ENCODE results near the gene ZBTB6. TPM values are rescaled to one million over a fixed set of nuclear protein-coding genes. Genes with fewer than 3 reads are reported as not detected.

The ZBTB6 gene
- total and polyA plus RNA-seq, 4 experiments from 2014 or later, result 2.5 to 20.5 (median 11.5) TPM

DNA sequence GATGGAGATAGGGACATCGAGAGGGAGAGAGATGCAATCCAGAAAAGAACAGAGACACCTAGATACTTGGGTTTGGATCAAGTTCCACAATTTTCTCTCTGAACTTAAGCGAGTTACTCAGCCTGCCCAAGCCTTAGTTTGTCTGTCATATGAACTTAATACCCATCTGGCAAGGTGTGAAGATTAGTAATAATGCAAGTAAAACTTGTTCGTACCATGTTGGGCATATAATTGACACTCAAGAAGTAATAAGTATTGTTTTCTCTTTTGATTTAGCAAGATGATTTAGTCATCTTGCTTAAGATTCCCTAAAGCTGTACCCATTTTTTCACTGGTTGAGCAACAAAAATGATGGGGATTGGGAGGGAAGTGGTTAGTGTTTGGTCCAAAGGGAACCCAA is 35.2 kb upstream of the ZBTB6 start:
- Histone ChIP-seq H3K4me3 (ENCODE audit: low read length in 2 of 2) (no peak overlapping the region), H3K4me1 (ENCODE audit: insufficient read depth, low read length) (peaks cover 15% of the 10 kb centered on the region), H3K27ac (ENCODE audit: low read depth, low read length) (no peak overlapping the region), H3K27me3 (ENCODE audit: insufficient read depth, low read length) (no peaks in the 10 kb centered on the region), H3K9me3 (ENCODE audit: control insufficient read depth in 1 of 2, low read length in 2 of 2) (no peaks in the 10 kb centered on the region), H3K36me3 (ENCODE audit: insufficient read depth, low read length) (no peaks in the 10 kb centered on the region)
- Mint-ChIP-seq H3K36me3 (peaks cover 9 to 13% of the 10 kb centered on the region in 2 donors), H3K27me3 (no peaks in the 10 kb centered on the region), H3K9me3 (no peaks in the 10 kb centered on the region), H3K4me3 (peak overlapping the region in 2 of 8 donors; percentile 22 to 66), H3K4me1 (peaks cover 34 to 54% (median 38%) of the 10 kb centered on the region in 4 donors), H3K27ac (peak overlapping the region in 4 of 7 donors; percentile 33 to 74 (median 42))
- intact Hi-C loops (cut with micrococcal nuclease), result loop anchor here (10.0 kb wide), 1 partner anchor 316 kb away; the partner anchor contains the start of gene STRBP
- ChIA-PET CTCF (ENCODE audit: partially characterized antibody) (no interaction called here), POLR2A (ENCODE audit: partially characterized antibody) (no interaction called here)
- no peak for DNase-seq

DNA sequence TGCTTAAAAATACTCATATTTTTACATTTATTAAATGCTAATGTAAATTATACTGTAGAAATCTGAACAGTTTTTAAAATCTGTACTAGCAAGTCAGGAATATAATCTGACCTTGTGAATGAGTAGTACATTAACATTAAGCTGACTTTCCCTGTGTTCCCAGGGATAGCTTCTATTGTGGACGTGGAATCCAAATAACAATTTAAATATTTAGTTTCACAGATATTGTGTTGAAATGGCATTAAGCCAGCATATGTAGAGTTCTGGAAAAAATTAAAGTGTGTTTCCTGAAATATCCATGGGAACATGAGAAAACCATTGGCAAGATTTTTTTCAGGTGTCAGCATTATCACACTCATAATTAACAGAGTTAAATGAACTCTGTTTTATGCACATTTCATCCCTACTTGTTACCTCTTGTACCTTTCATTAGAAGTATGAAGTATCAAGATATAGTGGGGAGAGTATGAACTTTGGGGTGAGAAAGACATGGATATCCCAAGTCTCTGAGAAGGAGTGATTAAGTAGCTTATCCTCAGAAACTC is 33.4 kb upstream of the ZBTB6 start:
- peaks cover 30% of the 10 kb centered on the region for H3K4me1 ChIP-seq (ENCODE audit: insufficient read depth, low read length)
- H3K36me3 ChIP-seq (ENCODE audit: insufficient read depth, low read length), result no peaks in the 10 kb centered on the region
- Mint-ChIP-seq H3K27ac (no peak overlapping the region), H3K27me3 (no peaks in the 10 kb centered on the region), H3K4me1 (peaks cover 42 to 63% (median 44%) of the 10 kb centered on the region in 4 donors), H3K36me3 (peaks cover 9 to 13% of the 10 kb centered on the region in 2 donors), H3K9me3 (no peaks in the 10 kb centered on the region), H3K4me3 (no peak overlapping the region)
- H3K27ac ChIP-seq (ENCODE audit: low read depth, low read length), result no peak overlapping the region
- H3K9me3 ChIP-seq (ENCODE audit: control insufficient read depth in 1 of 2, low read length in 2 of 2), result no peaks in the 10 kb centered on the region
- H3K27me3 ChIP-seq (ENCODE audit: insufficient read depth, low read length), result no peaks in the 10 kb centered on the region
- POLR2A ChIA-PET (ENCODE audit: partially characterized antibody), result no interaction called here
- no peak for DNase-seq
- no peak overlapping the region for H3K4me3 ChIP-seq (ENCODE audit: low read length in 2 of 2)
- intact Hi-C loops (cut with micrococcal nuclease), result loop anchor here (10.0 kb wide), 1 partner anchor 318 kb away; the partner anchor contains the start of gene STRBP
- CTCF ChIA-PET (ENCODE audit: partially characterized antibody), result interaction anchor here (0.9 kb wide), 1 partner anchor 13 kb away, joined by 3 read pairs; no protein-coding TSS in a partner anchor

DNA sequence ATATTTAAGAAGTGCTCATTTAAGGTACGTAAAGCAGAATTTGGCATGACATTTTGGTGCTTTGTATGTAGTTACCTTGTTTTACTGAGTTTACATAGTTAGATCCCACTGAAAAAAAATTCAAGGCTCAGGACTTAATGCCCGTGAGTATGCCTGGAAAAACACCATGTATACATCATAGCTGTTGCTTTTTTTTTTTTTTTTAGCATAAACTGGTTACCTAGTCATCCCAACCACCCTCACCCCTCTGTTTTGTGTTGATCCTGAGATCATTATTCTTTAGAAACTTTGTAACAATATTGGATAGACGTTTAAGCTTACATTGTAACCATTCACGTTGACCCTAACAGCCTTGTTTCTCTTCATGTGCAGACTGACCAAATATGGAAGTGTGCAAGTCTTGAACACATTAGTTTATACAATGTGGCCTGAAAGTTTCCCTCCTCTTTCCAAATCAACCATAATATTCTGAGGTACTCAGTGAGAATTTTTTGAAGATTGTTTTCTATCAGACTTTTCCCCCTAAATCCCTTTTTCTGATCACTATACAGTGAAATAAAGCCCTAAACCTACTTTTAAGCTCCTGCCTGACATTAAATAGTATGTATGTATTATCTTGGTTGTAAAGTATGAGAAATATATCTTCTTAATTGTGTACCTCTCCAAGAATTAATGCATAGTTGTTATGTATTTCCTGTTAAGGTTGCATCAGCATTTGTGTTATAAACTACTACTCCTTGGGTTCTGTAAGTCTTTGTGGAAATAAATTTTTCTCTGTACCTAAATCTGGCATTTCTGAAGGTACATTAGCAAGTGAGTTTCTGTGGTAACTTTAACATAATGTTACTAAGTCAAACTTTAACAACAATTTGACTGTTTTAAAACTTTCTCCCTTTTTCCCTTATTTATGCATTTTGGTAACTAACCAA is 32.1 kb upstream of the ZBTB6 start:
- H3K27me3 ChIP-seq (ENCODE audit: insufficient read depth, low read length), result no peaks in the 10 kb centered on the region
- H3K9me3 ChIP-seq (ENCODE audit: control insufficient read depth in 1 of 2, low read length in 2 of 2), result no peaks in the 10 kb centered on the region
- no peaks in the 10 kb centered on the region for H3K36me3 ChIP-seq (ENCODE audit: insufficient read depth, low read length)
- Mint-ChIP-seq H3K9me3 (no peaks in the 10 kb centered on the region), H3K27me3 (no peaks in the 10 kb centered on the region), H3K36me3 (peaks cover 9 to 15% of the 10 kb centered on the region in 2 donors), H3K4me3 (peak overlapping the region in 1 of 8 donors; percentile 4), H3K4me1 (peaks cover 45 to 64% (median 48%) of the 10 kb centered on the region in 4 donors), H3K27ac (peak overlapping the region in 2 of 7 donors; percentile 3 to 7)
- no peak overlapping the region for H3K4me3 ChIP-seq (ENCODE audit: low read length in 2 of 2)
- DNase-seq, result no peak
- ChIA-PET CTCF (ENCODE audit: partially characterized antibody) (no interaction called here), POLR2A (ENCODE audit: partially characterized antibody) (interaction anchor here (1.3 kb wide), 1 partner anchor 128 kb away, joined by 3 read pairs; no protein-coding TSS in a partner anchor)
- intact Hi-C loops (cut with micrococcal nuclease), result loop anchor here (10.0 kb wide), 1 partner anchor 320 kb away; the partner anchor contains the start of gene STRBP
- H3K4me1 ChIP-seq (ENCODE audit: insufficient read depth, low read length), result peaks cover 37% of the 10 kb centered on the region
- H3K27ac ChIP-seq (ENCODE audit: low read depth, low read length), result no peak overlapping the region

DNA sequence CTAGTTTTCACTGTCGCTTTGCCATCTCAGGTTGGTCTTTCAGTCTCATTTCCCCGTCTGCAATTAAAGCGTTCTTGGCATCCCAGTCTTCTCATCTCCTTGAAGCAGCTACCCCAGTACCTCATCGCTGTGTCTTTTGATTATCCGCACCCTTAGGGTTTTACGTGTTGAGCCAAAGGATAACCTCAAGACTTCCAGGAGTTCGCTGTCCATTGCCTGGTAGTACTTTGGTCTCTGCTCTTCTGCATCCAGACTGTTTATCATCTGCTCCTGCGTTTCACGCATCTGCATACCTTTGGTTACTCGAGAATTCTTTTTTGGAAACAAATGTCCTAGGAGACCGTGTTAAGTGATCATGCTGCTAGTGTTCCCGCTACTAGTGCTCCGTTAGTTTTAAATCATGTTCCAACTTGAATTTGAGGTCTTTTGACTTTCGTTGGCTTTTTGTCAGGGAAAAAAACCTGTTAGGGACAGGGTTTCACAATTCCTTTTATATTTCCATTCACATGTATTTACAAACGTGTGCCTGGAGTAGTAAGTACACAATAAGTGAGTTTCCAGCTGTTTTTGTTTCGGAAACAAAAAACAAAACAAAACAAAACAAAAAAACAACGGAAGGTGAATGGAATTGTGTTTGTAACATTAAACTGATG is 28.6 kb upstream of the ZBTB6 start:
- no peaks in the 10 kb centered on the region for H3K27me3 ChIP-seq (ENCODE audit: insufficient read depth, low read length)
- H3K4me3 ChIP-seq (ENCODE audit: low read length in 2 of 2), result peak overlapping the region; percentile 80 to 88
- H3K27ac ChIP-seq (ENCODE audit: low read depth, low read length), result peak overlapping the region; percentile 86
- CTCF ChIA-PET (ENCODE audit: partially characterized antibody), result interaction anchor here (1.3 kb wide), 1 partner anchor 41 kb away, joined by 3 read pairs; no protein-coding TSS in a partner anchor
- H3K27ac Mint-ChIP-seq, result peak overlapping the region; percentile 91 to 98 (median 95)
- H3K4me1 Mint-ChIP-seq, result peaks cover 29 to 40% (median 34%) of the 10 kb centered on the region in 4 donors
- H3K36me3 Mint-ChIP-seq, result peaks cover 12 to 17% of the 10 kb centered on the region in 2 donors
- H3K36me3 ChIP-seq (ENCODE audit: insufficient read depth, low read length), result peaks cover 11% of the 10 kb centered on the region
- no peak for DNase-seq
- peak overlapping the region; percentile 89 to 98 (median 94) for H3K4me3 Mint-ChIP-seq
- no peaks in the 10 kb centered on the region for H3K9me3 Mint-ChIP-seq
- H3K27me3 Mint-ChIP-seq, result no peaks in the 10 kb centered on the region
- intact Hi-C loops (cut with micrococcal nuclease), result loop anchor here (10.0 kb wide), 1 partner anchor 323 kb away; the partner anchor contains the start of gene STRBP
- POLR2A ChIA-PET (ENCODE audit: partially characterized antibody), result interaction anchor here (0.6 to 3.8 kb wide), 13 partner anchors 8 to 113 kb away, joined by 3 to 53 read pairs (median 4); partner anchors contain the start of genes PDCL, RC3H2, ZBTB26 and ZBTB6
- peaks cover 26% of the 10 kb centered on the region for H3K4me1 ChIP-seq (ENCODE audit: insufficient read depth, low read length)
- H3K9me3 ChIP-seq (ENCODE audit: control insufficient read depth in 1 of 2, low read length in 2 of 2), result no peaks in the 10 kb centered on the region

DNA sequence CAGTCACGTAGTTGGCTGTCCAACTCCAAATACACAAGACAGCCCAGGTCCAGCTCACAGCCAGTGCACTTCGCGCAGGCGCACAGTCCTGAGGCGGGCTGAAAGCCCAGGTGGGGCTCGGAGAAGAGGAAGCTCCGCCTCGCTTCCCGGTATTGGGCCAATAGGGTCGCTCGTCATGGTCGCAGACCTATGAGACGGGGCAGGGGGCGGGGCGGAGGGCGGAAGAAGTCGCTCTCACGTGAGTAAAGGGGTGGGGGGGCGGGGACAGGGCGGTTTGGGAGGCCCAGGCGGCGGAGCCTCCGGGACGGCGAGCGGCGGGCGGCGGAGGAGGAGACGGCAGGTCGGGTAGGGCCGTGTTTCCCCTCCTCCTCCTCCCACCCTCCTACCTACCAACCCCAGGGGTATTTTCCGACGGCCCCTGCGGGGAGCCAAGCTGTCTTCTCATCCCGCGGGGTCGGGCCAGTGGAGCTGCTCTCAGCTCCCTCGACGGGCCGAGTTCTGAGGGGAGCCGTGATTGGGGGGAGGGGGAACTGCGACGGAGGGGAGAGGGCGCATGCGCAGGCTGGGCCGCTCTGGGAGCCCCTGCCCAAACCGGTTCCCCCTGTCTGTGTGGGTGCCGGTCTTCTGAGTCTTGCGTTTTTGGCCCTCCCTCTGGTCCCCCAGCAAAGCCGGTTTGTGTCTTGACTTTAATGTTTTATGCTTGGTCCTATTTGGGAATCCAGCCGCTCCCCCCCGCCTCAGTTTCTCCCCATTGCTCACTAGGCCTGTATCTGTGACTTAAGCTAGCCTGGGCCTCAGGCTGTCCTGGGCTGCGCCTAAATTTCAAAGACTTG is 27.8 kb upstream of the ZBTB6 start, which contains the start of gene RABGAP1:
Gene RABGAP1 (plus strand): TSS at position 272 of the 833 bp plus-strand sequence. CDS start 16,040 bp downstream, outside the sequence.
- Mint-ChIP-seq H3K36me3 (peaks cover 14 to 19% of the 10 kb centered on the region in 2 donors), H3K4me1 (peaks cover 30 to 46% (median 34%) of the 10 kb centered on the region in 4 donors), H3K27ac (peak within 1 kb of the TSS; percentile 91 to 98 (median 95)), H3K9me3 (no peaks in the 10 kb centered on the region), H3K27me3 (no peaks in the 10 kb centered on the region), H3K4me3 (peak within 1 kb of the TSS; percentile 89 to 98 (median 94))
- ChIA-PET CTCF (ENCODE audit: partially characterized antibody) (interaction anchor here (0.6 to 1.3 kb wide), 4 partner anchors 9 to 408 kb away, joined by 3 to 5 read pairs (median 3); partner anchors contain the start of genes ZBTB26 and ZBTB6), POLR2A (ENCODE audit: partially characterized antibody) (interaction anchor here (0.6 to 3.8 kb wide), 14 partner anchors 8 to 113 kb away, joined by 3 to 53 read pairs (median 4); partner anchors contain the start of genes PDCL, RC3H2, ZBTB26 and ZBTB6)
- Histone ChIP-seq H3K9me3 (ENCODE audit: control insufficient read depth in 1 of 2, low read length in 2 of 2) (no peaks in the 10 kb centered on the region), H3K4me1 (ENCODE audit: insufficient read depth, low read length) (peaks cover 26% of the 10 kb centered on the region), H3K27me3 (ENCODE audit: insufficient read depth, low read length) (no peaks in the 10 kb centered on the region), H3K4me3 (ENCODE audit: low read length in 2 of 2) (peak within 1 kb of the TSS; percentile 80 to 88), H3K27ac (ENCODE audit: low read depth, low read length) (peak within 1 kb of the TSS; percentile 86), H3K36me3 (ENCODE audit: insufficient read depth, low read length) (peaks cover 17% of the 10 kb centered on the region)
- intact Hi-C loops (cut with micrococcal nuclease), result loop anchor here (1.0 to 10.0 kb wide), 4 partner anchors 10 to 324 kb away; partner anchors contain the start of genes RC3H2, STRBP, ZBTB26 and ZBTB6
- peak; percentile 94 to 99 (median 96) for DNase-seq

DNA sequence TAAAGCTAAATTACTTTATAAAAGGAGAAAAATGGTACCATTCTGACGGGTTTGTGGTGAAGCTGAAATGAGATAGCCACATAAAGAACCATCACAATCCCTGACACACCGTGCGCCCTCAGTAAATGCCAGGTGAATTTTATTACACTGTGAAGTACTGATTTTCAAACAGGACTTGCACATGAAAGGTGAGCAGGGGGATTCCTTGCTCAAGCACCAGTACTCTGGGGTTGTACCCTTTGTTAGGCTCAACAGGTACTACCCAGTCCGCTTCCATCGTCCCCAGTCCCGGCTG is 27.3 kb upstream of the ZBTB6 start:
- H3K9me3 Mint-ChIP-seq, result no peaks in the 10 kb centered on the region
- H3K4me1 Mint-ChIP-seq, result peaks cover 25 to 42% (median 28%) of the 10 kb centered on the region in 4 donors
- POLR2A ChIA-PET (ENCODE audit: partially characterized antibody), result interaction anchor here (1.0 to 3.8 kb wide), 9 partner anchors 9 to 112 kb away, joined by 3 to 53 read pairs (median 5); partner anchors contain the start of genes PDCL, RC3H2, ZBTB26 and ZBTB6
- DNase-seq, result no peak
- peaks cover 17% of the 10 kb centered on the region for H3K36me3 ChIP-seq (ENCODE audit: insufficient read depth, low read length)
- H3K27me3 ChIP-seq (ENCODE audit: insufficient read depth, low read length), result no peaks in the 10 kb centered on the region
- H3K27ac ChIP-seq (ENCODE audit: low read depth, low read length), result peak overlapping the region; percentile 52
- no peaks in the 10 kb centered on the region for H3K27me3 Mint-ChIP-seq
- peak overlapping the region; percentile 81 to 97 (median 89) for H3K27ac Mint-ChIP-seq
- intact Hi-C loops (cut with micrococcal nuclease), result loop anchor here (1.0 to 10.0 kb wide), 4 partner anchors 9 to 324 kb away; partner anchors contain the start of genes RC3H2, STRBP, ZBTB26 and ZBTB6
- no peaks in the 10 kb centered on the region for H3K9me3 ChIP-seq (ENCODE audit: control insufficient read depth in 1 of 2, low read length in 2 of 2)
- H3K4me1 ChIP-seq (ENCODE audit: insufficient read depth, low read length), result peaks cover 26% of the 10 kb centered on the region
- CTCF ChIA-PET (ENCODE audit: partially characterized antibody), result interaction anchor here (0.6 to 1.3 kb wide), 4 partner anchors 9 to 409 kb away, joined by 3 to 5 read pairs (median 3); partner anchors contain the start of genes ZBTB26 and ZBTB6
- peak overlapping the region; percentile 75 to 98 (median 90) for H3K4me3 Mint-ChIP-seq
- H3K36me3 Mint-ChIP-seq, result peaks cover 13 to 19% of the 10 kb centered on the region in 2 donors
- peak overlapping the region; percentile 0 to 40 for H3K4me3 ChIP-seq (ENCODE audit: low read length in 2 of 2)

Measured in CD4-positive, alpha-beta memory T cell (primary cell).